Pancreas (tissue), 10 donors: ENCODE data around the gene DPPA2. TPM values are rescaled to one million over a fixed set of nuclear protein-coding genes. Genes with fewer than 3 reads are reported as not detected.
"Not testable (repeated sequence)": the region's sequence is repeated elsewhere in the genome, so short reads cannot be mapped to it uniquely, and the experiment has no call there.

Source experiments
- ATAC-seq, 4 donors: fragments of 200-7000 bp; cut with Tn5 transposase; one replicate each; pipeline versions ENCODE4 v1.8.0 to v1.9.1; 2020; ENCODE audit warnings: mild to moderate bottlenecking in 4 of 4, moderate library complexity in 4 of 4
- DNase-seq, 6 donors: peaks; one replicate each; pipeline ENCODE4 v3.0.0-alpha.2; 2020
- FAIRE-seq: peaks from 2 replicates; lab custom pipeline; 2012; peaks lifted over from hg19 to GRCh38; lab: Jason Lieb, UNC
- H3K27ac ChIP-seq, 4 donors: fragments of 200-600 bp; sonication (generic); 1 replicate in 3 of 4; 2 replicates in 1 of 4; pipeline versions ENCODE4 v1.5.0 to v1.8.0; 2020
- H3K27me3 ChIP-seq, 4 donors: fragments of 200-600 bp; one replicate each; pipeline ENCODE4 v1.8.0; 2021
- H3K36me3 ChIP-seq, 3 donors: fragments of 200-600 bp; sonication (generic) in 1 of 3; one replicate each; pipeline versions ENCODE4 v1.5.0 to v1.8.0; 2020 to 2021
- H3K4me1 ChIP-seq, 3 donors: fragments of 200-600 bp; one replicate each; pipeline ENCODE4 v1.8.0; 2021
- H3K4me3 ChIP-seq, 4 donors: fragments of 200-600 bp; sonication (generic) in 2 of 4; one replicate each; pipeline versions ENCODE4 v1.5.0 to v1.8.0; 2020 to 2021
- H3K9me3 ChIP-seq, 4 donors: fragments of 200-600 bp; one replicate each; pipeline ENCODE4 v1.8.0; 2021
- CTCF ChIP-seq, 4 donors: fragments of 200-600 bp; sonication (generic) in 3 of 4; IDR thresholded peaks; one replicate each; pipeline versions ENCODE4 v1.5.0 to v1.8.0; 2021; ENCODE audit warnings: antibody characterized with exemption in 4 of 4
- WGBS, 2 donors: extraction: QIAGEN DNeasy Blood & Tissue Kit; methylation state at CpG; one replicate each; pipeline ENCODE4 v1.1.7; 2013; 5-methylcytosine and 5-hydroxymethylcytosine counted together
- intact Hi-C, 3 donors: fragments of 100-400 bp; cut with DNase I; formaldehyde crosslinking; loops; one replicate each; pipeline versions ENCODE4 v1.11.1 to v1.14.2; 2022
- polyA plus RNA-seq, 2 donors: library from polyadenylated mRNA; stranded (reverse); fragments of 200-250 nt; gene quantifications; one replicate each; pipeline ENCODE4 v1.2.3, GENCODE V29; 2013
- total RNA-seq, 6 donors: library from RNA; stranded (reverse); fragmentation: NEBNext Ultra II Directional in 4 of 6; extraction: Animal tissue kit (Norgen Biotek cat#: 25700) in 4 of 6; gene quantifications; one replicate each; pipeline versions ENCODE4 v1.2.1 to v1.2.4, GENCODE V29; 2021 to 2023
- donor health status: healthy with polysubstance abuse.
- donor health status: DM: no; HTN: no; CAD: no; lungs with moderate emphysema.
- donor health status: DM: no; HTN: no; CAD: no.
- donor health status: control.
- donor health status: control.
- donor health status: Bipolar disorder and iron deficiency.
- donor health status: DM: yes; HTN: yes; CAD: no.
- donor health status: DM: no; HTN: no; CAD: no.
- donor health status: DM: no; HTN: no; CAD: no.
- donor health status: DM: yes; HTN: yes; CAD: no.

Gene DPPA2
- not detected for total RNA-seq
- not detected for polyA plus RNA-seq

GRCh38 chr3:109316162-109316730 is at the start of gene DPPA2:
Gene DPPA2 (minus strand): TSS chr3:109316517. CDS start chr3:109314542, 1,975 bp downstream.
- TF ChIP-seq CTCF (IDR thresholded peaks at IDR 0.05), result no peak
- no peaks in the 10 kb centered on the region for H3K4me1 ChIP-seq
- intact Hi-C loops, result no loop called here
- no peaks in the 10 kb centered on the region for H3K27me3 ChIP-seq
- 74 to 81% methylated on average over 21 of the region's 21 CpGs for WGBS, 2 donors
- H3K27ac ChIP-seq, result no peak within 1 kb of the TSS
- H3K9me3 ChIP-seq, result no peaks in the 10 kb centered on the region
- DNase-seq (no peak), FAIRE-seq (no peak), ATAC-seq (no peak)
- H3K36me3 ChIP-seq, result no peaks in the 10 kb centered on the region
- H3K4me3 ChIP-seq, result no peak within 1 kb of the TSS

- ATAC-seq, result no peak
- WGBS, 2 donors, result 68 to 79% methylated on average over 6 of the region's 6 CpGs
Measured at GRCh38 chr3:109364088-109364487, 47.8 kb upstream of the DPPA2 start.

GRCh38 chr3:109363634-109364033 is 47.3 kb upstream of the DPPA2 start:
- no peaks in the 10 kb centered on the region for H3K27me3 ChIP-seq
- TF ChIP-seq CTCF (IDR thresholded peaks at IDR 0.05), result no peak
- ATAC-seq (no peak), DNase-seq (no peak), FAIRE-seq (no peak)
- intact Hi-C loops, result no loop called here
- no peak overlapping the region for H3K4me3 ChIP-seq
- no peak overlapping the region for H3K27ac ChIP-seq
- H3K36me3 ChIP-seq, result no peaks in the 10 kb centered on the region
- H3K4me1 ChIP-seq, result no peaks in the 10 kb centered on the region
- no peaks in the 10 kb centered on the region for H3K9me3 ChIP-seq

More at GRCh38 chr3:109364088-109364487, 47.8 kb upstream of the DPPA2 start:
- no peak for DNase-seq
- Histone ChIP-seq H3K4me1 (no peaks in the 10 kb centered on the region), H3K36me3 (no peaks in the 10 kb centered on the region), H3K9me3 (no peaks in the 10 kb centered on the region), H3K4me3 (no peak overlapping the region), H3K27me3 (no peaks in the 10 kb centered on the region), H3K27ac (no peak overlapping the region)
- no peak for TF ChIP-seq CTCF (IDR thresholded peaks at IDR 0.05)
- intact Hi-C loops, result no loop called here
- FAIRE-seq, result no peak

- no peak for DNase-seq
- H3K9me3 ChIP-seq, result no peaks in the 10 kb centered on the region
- no peaks in the 10 kb centered on the region for H3K4me1 ChIP-seq
- intact Hi-C loops, result no loop called here
- no peak overlapping the region for H3K4me3 ChIP-seq
- no peaks in the 10 kb centered on the region for H3K36me3 ChIP-seq
- no peaks in the 10 kb centered on the region for H3K27me3 ChIP-seq
- TF ChIP-seq CTCF (IDR thresholded peaks at IDR 0.05), result no peak
- ATAC-seq, result peak in 1 of 4 donors; percentile 55
- WGBS, 2 donors, result 41 to 47% methylated on average over 4 of the region's 4 CpGs
- no peak overlapping the region for H3K27ac ChIP-seq
- FAIRE-seq, result no peak
Measured at GRCh38 chr3:109362823-109363222, 46.5 kb upstream of the DPPA2 start.

GRCh38 chr3:109358809-109359208 is 42.5 kb upstream of the DPPA2 start:
- DNase-seq, FAIRE-seq, H3K27me3 ChIP-seq, H3K27ac ChIP-seq, intact Hi-C loops, H3K4me1 ChIP-seq, ATAC-seq, H3K36me3 ChIP-seq, H3K9me3 ChIP-seq, H3K4me3 ChIP-seq: not testable (repeated sequence)
- 52 to 63% methylated on average over 2 of the region's 2 CpGs for WGBS, 2 donors
